C4-2B (cell line): Measurements from ENCODE around the gene AP4E1.

ENCODE experiments used
- CTCF ChIP-seq: fragments of 450-650 bp; conservative IDR thresholded peaks from 2 replicates; pipeline ENCODE4 v1.5.1; 2017; ENCODE audit warnings: mild to moderate bottlenecking
- ZFX ChIP-seq: fragments of 450-650 bp; IDR thresholded peaks from 2 replicates; pipeline ENCODE4 v1.6.1; 2017

DNA sequence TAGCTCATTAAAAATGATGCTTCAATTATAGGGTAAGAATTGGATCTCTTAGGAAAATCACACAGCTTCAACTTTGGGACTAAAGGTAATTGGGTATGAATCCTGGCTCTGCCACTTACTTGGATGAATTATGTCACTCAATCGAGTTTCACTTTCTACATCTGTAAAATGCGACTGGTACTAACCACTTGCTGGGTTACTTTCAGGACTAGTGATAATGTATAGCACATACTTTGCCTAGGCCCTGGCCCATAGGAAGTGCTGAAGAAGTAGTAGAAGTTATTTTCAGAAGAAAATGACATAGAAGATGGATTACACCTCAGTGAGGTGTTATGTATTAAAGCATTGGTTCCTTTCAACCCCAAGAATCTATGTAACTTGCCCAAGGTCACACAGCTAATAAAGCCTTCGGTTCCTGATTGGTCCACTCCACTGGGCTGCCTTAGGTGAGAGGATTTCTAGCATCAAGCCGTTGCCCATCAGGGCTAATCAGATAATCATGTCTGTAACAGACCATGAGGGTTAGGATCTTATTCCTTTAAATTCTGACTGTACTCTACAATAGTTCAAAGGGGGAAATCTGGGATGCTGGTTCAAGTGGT lies 29.4 kb upstream of the AP4E1 start:
- no peak for TF ChIP-seq CTCF
- TF ChIP-seq ZFX: no peak
